HG03103 (cell line): ENCODE data around the gene TIMMDC1.
A peak's percentile ranks its signal among the peaks of the same experiment; 100 is the strongest.
"Not testable (repeated sequence)": the region's sequence is repeated elsewhere in the genome, so short reads cannot be mapped to it uniquely, and the experiment has no call there.

Source experiments
- ATAC-seq: cut with Tn5 transposase; IDR thresholded peaks from one replicate; pipeline ENCODE4 v1.9.1; 2021; ENCODE audit warnings: low read depth; ENCODE audit not compliant: unreplicated experiment

Gene TIMMDC1

DNA sequence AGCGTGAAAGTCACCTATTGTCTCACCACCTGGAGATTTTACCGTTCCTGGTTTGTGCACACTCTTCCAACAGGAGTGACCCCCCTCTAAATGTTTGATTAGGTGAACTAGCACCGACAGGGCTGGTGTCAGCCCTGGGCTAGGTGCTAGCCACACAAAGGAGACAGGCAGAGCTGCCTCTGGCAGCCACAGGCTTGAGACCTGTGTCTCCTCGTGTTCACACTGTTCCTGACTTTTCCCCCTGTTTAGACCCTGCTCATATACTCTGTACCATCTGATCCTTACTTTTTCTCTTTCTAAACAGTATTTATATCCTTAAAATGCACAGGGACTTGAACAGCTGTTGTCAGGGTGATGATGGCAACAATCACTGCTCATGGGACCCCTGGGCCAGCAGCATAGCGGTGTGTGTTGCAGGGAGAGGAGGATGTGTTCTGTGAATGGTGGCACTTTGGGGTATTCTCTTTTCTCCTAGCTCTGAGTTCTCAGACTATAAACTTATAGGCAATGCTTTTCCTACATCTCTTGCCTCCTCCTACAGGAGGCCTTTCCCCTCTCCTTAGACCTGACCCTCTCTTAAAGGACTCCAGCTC is 55.6 kb downstream of the TIMMDC1 start:
- ATAC-seq: no peak

DNA sequence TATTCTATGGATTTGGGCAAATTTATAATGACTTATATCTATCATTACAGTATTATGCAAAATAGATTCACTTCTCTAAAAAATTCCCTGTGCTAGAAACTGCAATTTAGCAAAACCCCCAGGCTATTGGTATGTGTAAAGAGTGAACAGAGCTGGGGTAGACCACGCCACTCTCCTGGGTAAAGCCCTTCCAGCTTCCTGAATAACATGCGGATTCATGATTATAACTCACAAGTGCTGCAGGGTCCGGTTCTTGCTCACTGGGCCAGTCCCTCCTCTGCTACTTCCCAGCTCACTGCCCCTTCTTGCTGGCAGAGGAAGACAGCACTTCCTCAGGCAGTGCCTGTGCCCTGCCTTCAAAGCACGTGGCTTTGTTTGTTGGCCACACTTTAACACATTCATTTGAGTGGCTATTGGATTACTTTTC is 57.0 kb downstream of the TIMMDC1 start:
- ATAC-seq: no peak

DNA sequence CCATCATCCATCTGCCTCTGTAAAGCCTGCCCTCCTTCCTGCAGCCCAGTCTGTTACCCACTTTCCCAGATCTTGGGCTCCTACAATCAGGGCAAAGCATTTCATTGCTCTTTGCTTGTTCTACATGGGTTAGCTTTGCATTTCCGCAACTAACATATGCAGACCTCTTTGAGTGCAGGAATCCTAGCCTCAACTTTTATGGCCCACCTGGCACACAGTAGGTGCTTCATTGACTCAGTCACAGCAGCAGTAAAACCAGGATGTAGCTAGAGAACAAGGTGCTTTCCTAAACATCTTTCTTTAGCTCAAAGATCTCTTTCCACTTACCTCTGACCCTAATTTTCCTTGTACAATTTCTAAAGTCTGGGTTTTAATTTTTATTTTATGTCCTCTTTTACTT is 57.6 kb downstream of the TIMMDC1 start:
- ATAC-seq: no peak

DNA sequence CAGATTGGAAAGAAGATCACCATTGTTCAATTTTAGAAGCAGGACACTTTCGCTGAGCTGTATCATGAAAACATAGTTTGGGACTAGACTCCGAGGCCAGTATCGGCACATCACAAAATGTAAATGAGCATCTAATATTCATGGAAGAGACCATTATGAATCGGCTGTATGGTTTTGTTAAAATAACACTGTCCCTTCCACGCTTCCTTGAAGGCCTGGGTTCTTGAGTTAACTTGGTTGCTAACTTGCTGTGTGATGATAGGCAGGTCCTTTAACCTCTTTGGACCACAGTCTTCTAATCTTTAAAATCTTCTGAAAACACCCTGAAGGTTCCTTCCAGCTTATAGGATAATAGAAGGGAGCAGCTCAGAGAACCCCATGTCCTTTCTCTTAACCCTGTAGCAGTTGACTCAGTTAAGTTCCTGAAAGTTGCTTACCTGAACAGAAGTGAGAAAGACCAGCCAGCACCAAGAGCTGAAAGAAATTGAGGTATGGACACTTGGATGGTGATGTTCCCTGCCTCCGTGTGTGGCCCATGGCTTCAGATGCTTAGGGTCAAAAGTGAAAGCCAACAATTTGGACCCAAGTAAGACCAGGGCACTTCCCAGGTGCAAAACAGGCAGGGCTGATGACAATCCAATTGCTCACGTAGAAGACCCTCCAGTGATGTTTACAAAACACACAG is 59.0 kb downstream of the TIMMDC1 start:
- ATAC-seq: no peak

DNA sequence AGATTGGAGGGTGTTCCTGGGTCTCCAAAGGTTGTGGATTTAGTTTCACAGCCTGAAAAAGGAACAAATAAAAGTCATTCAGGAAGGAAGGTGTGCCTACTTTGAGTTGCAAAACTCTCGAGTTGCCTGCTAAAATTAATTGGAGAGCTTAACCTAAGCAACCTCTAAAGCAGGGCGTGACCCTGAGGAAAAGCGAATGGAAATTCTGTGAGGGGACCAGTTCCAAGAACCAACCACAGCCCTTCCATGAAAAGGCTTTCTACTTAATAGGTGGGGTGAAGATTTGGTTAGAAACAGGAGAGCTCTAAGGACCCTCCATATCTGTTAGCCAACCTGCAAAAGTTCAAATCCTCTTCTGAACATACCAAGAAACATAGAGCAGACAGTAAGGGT is 59.5 kb downstream of the TIMMDC1 start:
- ATAC-seq: no peak

DNA sequence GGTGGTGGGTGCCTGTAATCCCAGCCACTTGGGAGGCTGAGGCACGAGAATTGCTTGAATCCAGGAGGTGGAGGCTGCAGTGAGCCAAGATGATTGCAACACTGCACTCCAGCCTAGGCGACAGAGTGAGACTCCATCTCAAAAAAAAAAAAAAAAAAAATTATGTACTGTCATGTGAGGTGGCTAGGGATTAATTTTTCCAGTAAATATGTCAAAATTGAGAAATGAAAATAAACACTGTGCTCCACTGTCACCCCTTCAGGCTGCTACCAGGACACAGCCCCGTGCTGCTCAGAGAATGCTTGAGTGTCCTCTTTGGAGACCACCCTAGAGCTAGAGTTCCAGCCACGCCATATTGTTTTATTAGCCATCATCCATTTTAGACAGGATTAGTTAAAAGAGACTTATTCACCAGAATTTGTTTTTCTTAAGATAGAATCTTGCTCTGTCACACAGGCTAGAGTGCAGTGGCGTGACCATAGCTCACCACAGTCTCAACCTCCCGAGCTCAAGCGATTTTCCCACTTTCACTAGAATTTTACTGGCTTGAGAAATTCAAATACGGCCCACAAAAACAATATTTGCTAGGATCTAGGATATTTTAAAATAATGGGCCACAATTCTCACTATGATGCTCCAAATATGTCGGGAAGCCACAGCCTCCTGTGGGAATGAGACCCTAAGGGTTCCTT is 60.4 kb downstream of the TIMMDC1 start:
- ATAC-seq: no peak

DNA sequence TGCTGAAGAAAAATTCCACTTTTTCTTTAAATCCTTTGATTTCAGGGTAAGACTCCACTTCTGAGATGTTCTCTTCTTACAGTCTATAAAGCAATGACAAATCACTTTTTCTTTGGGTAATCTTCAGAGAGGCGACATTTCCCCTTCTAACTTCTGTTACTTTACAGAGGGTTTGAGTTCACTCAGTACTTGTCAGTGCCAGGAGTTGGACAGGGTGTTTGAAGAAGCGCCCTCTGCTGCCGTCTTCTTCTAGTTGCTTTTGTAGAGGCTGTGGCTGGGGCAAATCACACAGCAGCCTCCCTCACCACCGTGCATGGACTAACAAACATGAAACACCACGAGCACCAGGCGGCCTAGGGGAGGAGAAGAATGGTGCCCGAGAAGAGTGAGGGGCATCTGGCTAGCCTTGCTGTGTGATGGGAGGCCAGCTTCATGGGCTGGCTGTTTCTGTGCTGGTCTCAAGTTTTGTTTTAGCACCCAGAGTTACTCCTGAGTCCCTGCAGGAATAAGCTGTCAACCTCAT is 61.2 kb downstream of the TIMMDC1 start, which contains the start of gene CD80:
TSS of gene CD80 (minus strand) at position 174 of the 523 bp plus-strand sequence. CDS start 1,886 bp downstream, outside the sequence.
- ATAC-seq: peak; percentile 47

DNA sequence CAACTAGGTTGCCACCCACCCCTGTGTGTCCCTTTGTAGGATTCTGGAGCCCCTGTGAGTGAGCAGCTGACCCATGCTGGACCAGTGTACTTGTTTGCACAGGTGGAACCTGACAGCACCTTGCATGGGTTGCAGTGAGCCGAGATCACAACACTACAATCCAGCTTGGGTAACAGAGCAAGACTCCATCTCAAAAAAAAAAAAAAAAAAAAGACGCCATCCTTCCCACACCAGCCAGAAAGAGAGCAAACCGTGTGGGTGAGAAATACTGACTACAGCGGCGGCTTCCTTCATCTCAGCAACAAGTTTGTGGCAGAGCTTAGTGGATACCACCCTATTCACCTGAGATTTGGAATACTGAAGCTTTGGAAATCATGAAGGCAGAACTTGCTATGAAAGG is 61.8 kb downstream of the TIMMDC1 start:
- ATAC-seq: no peak

DNA sequence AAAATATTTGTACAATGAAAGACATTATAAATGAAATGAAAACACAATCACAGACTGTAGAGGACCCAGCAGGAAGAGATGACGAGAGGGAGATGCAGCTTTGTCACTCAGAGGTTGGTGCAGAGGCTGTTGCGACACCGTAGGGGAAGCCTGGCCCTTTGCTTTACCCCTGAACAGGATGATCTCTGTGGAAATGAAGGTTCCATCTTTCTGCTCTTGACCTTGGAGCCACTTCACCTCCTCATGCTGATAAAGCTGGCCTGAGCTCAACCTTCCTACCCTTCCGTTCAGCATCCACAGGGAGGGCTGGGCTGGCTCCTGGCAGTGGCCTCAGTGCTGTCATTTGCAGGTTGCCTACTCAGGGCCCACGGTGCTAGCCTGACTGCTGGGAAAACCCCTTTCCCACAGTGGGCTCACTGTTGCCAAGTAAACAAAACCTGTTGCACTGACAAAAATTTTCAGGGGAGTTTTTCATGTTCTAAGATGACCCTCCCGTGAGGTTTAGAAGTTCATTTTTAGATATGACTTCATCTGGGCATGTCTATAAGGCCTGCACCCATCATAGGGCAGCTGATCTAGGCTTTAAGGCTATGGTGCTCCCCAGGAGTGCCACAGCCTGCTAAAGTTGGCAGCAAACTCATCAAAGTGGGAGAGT is 64.1 kb downstream of the TIMMDC1 start:
- peak; percentile 60 for ATAC-seq

DNA sequence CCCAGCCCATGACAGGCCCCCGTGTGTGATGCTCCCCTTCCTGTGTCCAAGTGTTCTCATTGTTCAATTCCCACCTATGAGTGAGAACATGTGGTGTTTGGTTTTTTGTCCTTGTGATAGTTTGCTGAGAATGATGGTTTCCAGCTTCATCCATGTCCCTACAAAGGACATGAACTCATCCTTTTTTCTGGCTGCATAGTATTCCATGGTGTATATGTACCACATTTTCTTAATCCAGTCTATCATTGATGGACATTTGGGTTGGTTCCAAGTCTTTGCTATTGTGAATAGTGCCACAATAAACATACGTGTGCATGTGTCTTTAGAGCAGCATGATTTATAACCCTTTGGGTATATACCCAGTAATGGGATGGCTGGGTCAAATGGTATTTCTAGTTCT is 65.0 kb downstream of the TIMMDC1 start:
- not testable (repeated sequence) for ATAC-seq

DNA sequence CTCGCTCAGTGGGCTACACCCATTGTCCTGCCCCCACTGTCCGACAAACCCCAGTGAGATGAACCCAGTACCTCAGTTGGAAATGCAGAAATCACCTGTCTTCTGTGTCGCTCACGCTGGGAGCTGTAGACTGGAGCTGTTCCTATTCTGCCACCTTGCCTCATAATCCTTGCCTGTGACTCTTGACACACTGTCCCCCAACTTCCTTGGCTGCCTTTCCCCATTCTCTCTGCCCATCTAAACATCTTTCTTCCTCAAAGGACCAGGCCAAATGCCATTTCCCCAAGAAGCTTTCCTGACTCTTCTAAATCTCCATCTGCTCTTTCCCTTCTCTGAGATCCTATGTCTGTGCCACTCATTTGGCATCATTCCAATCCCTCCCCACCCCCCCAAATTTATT is 70.8 kb downstream of the TIMMDC1 start:
- ATAC-seq: no peak

DNA sequence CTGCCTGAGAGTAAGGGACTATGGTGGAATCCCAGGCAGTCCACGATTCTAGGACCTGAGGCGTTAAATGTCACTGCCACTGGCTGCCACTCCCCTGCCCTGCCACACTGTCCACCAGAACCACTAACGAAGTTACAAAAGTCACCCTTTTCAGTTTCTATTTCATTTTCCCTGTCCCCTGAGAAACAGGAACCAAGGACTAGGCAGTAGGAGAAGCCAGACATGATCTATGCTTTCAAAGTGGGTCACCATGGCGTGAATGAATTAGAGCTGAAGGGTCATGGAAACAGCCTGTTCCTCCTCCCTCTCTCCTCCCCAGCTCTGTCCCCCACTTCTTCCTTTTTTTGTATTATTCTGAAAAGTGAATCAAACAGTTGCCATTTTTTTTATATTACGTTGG is 71.9 kb downstream of the TIMMDC1 start:
- ATAC-seq: peak; percentile 65

DNA sequence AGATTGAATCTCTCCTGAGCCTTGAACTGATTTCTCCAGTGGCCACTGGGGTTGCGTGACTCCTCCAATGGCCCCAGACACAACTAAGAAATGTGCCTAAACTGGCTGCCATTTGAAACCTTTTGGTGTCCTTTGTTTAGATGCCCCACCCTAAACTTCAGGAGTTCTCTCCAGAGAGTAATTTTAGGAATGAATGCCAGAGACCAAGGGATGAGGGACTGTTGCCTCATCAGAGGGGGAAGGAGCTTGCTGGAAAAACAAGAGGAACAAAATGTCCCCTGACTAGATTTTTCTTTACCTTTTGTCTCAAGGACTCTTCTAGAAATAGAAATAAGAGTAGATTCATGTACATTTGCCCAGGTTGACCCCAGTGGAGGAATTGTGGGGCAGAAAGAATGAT is 72.9 kb downstream of the TIMMDC1 start:
- no peak for ATAC-seq

DNA sequence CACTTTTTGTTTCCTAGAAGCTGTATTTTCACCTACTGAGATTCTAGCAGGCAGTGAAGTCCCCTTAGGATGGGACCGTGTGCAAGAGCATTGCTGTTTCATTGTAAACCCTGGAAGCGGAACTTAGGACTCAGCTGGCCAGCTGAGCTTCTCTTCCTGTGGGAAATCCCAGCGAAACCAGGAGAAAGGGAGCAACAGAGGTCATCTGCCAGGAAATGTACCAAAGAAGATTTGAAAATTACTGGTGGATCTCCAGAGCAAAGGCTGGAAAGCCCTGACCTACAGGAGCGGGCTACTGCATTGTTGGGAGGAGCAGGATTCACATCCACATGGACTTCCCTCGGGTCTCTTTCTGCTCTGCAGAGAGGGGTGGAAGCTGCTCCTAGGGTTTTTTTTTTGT is 73.3 kb downstream of the TIMMDC1 start:
- ATAC-seq: no peak
